ENCODE measurements around the gene HTATSF1. TPM values are rescaled to one million over a fixed set of nuclear protein-coding genes. Genes with fewer than 3 reads are reported as not detected.

The HTATSF1 gene
- total RNA-seq, 1 experiment from 2014 or later: 39.7 TPM

DNA sequence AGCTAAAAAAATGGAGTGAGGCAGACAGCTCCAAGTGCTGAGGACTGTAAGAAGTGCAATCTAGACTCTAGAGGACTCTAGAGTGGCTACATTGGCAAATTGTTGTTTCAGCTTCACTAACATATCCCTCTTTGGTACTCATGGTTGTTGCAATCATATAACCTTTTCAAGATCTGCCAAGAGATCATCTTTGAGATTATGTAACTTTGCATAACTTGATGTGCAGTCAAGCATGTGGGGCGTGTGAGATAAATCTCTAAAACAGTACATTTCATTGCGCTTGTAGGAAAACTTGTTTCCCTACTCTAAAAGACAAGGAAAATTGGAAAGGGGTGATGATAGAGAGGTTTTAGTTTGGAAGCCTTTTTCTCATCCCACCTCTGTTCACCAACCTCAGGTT is 20.9 kb upstream of the HTATSF1 start:
- H3K27me3 ChIP-seq (ENCODE audit: insufficient read depth, low read length): no peaks in the 10 kb centered on the region
- no peak overlapping the region for H3K4me2 ChIP-seq (ENCODE audit: low read length)
- ATAC-seq (no peak), DNase-seq (ENCODE audit: low read depth, low spot score) (no peak)
- RAD21 ChIA-PET (ENCODE audit: low non-redundant PET in 1 of 2, low total read pairs in 2 of 2, uncharacterized antibody in 2 of 2, unreplicated experiment in 2 of 2): no interaction called here
- POLR2A ChIA-PET: no interaction called here
- no peaks in the 10 kb centered on the region for H3K9me3 ChIP-seq (ENCODE audit: control insufficient read depth in 1 of 2, insufficient read depth in 1 of 2, low read depth in 1 of 2, low read length in 2 of 2)
- TF ChIP-seq SIN3A (IDR thresholded peaks at IDR 0.05; ENCODE audit: low read depth) (no peak), SRF (IDR thresholded peaks at IDR 0.05; ENCODE audit: low read depth) (no peak), SP1 (IDR thresholded peaks at IDR 0.05; ENCODE audit: low read depth) (no peak), EGR1 (IDR thresholded peaks at IDR 0.05; ENCODE audit: low read depth) (no peak), EZH2phosphoT487 (IDR thresholded peaks at IDR 0.05; ENCODE audit: borderline replicate concordance) (no peak), CEBPB (IDR thresholded peaks at IDR 0.05; ENCODE audit: low read depth) (no peak), JUND (IDR thresholded peaks at IDR 0.05) (no peak), POLR2AphosphoS5 (IDR thresholded peaks at IDR 0.05; ENCODE audit: low read depth, low read length) (no peak), EZH2 (IDR thresholded peaks at IDR 0.05) (no peak), ZNF274 (IDR thresholded peaks at IDR 0.05; ENCODE audit: low read depth, low read length) (no peak), CBX3 (IDR thresholded peaks at IDR 0.05; ENCODE audit: low read depth) (no peak)
- TF ChIP-seq, protein P1, sequence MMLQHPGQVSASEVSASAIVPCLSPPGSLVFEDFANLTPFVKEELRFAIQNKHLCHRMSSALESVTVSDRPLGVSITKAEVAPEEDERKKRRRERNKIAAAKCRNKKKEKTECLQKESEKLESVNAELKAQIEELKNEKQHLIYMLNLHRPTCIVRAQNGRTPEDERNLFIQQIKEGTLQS (IDR thresholded peaks at IDR 0.05): no peak
- TF ChIP-seq, protein P2, sequence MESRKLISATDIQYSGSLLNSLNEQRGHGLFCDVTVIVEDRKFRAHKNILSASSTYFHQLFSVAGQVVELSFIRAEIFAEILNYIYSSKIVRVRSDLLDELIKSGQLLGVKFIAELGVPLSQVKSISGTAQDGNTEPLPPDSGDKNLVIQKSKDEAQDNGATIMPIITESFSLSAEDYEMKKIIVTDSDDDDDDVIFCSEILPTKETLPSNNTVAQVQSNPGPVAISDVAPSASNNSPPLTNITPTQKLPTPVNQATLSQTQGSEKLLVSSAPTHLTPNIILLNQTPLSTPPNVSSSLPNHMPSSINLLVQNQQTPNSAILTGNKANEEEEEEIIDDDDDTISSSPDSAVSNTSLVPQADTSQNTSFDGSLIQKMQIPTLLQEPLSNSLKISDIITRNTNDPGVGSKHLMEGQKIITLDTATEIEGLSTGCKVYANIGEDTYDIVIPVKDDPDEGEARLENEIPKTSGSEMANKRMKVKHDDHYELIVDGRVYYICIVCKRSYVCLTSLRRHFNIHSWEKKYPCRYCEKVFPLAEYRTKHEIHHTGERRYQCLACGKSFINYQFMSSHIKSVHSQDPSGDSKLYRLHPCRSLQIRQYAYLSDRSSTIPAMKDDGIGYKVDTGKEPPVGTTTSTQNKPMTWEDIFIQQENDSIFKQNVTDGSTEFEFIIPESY (IDR thresholded peaks at IDR 0.05; ENCODE audit: extremely low read depth, insufficient replicate concordance, low read length): no peak
- TF ChIP-seq, protein P3, sequence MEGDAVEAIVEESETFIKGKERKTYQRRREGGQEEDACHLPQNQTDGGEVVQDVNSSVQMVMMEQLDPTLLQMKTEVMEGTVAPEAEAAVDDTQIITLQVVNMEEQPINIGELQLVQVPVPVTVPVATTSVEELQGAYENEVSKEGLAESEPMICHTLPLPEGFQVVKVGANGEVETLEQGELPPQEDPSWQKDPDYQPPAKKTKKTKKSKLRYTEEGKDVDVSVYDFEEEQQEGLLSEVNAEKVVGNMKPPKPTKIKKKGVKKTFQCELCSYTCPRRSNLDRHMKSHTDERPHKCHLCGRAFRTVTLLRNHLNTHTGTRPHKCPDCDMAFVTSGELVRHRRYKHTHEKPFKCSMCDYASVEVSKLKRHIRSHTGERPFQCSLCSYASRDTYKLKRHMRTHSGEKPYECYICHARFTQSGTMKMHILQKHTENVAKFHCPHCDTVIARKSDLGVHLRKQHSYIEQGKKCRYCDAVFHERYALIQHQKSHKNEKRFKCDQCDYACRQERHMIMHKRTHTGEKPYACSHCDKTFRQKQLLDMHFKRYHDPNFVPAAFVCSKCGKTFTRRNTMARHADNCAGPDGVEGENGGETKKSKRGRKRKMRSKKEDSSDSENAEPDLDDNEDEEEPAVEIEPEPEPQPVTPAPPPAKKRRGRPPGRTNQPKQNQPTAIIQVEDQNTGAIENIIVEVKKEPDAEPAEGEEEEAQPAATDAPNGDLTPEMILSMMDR (IDR thresholded peaks at IDR 0.05 in 2 of 3, conservative IDR thresholded peaks at IDR 0.05 in 1 of 3; ENCODE audit: borderline replicate concordance in 1 of 3, insufficient read depth in 1 of 3, low read depth in 2 of 3, low read length in 2 of 3): no peak
- TF ChIP-seq, protein P4, sequence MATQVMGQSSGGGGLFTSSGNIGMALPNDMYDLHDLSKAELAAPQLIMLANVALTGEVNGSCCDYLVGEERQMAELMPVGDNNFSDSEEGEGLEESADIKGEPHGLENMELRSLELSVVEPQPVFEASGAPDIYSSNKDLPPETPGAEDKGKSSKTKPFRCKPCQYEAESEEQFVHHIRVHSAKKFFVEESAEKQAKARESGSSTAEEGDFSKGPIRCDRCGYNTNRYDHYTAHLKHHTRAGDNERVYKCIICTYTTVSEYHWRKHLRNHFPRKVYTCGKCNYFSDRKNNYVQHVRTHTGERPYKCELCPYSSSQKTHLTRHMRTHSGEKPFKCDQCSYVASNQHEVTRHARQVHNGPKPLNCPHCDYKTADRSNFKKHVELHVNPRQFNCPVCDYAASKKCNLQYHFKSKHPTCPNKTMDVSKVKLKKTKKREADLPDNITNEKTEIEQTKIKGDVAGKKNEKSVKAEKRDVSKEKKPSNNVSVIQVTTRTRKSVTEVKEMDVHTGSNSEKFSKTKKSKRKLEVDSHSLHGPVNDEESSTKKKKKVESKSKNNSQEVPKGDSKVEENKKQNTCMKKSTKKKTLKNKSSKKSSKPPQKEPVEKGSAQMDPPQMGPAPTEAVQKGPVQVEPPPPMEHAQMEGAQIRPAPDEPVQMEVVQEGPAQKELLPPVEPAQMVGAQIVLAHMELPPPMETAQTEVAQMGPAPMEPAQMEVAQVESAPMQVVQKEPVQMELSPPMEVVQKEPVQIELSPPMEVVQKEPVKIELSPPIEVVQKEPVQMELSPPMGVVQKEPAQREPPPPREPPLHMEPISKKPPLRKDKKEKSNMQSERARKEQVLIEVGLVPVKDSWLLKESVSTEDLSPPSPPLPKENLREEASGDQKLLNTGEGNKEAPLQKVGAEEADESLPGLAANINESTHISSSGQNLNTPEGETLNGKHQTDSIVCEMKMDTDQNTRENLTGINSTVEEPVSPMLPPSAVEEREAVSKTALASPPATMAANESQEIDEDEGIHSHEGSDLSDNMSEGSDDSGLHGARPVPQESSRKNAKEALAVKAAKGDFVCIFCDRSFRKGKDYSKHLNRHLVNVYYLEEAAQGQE (IDR thresholded peaks at IDR 0.05; ENCODE audit: low read depth): no peak
- no peak overlapping the region for H3K9ac ChIP-seq (ENCODE audit: low read length)
- BruUV-seq (replicated peaks): no TSS peak
- no peaks in the 10 kb centered on the region for H4K20me1 ChIP-seq (ENCODE audit: insufficient read depth)
- no peak overlapping the region for H3K27ac ChIP-seq (ENCODE audit: low read depth, low read length)
- no peaks in the 10 kb centered on the region for H3K4me1 ChIP-seq (ENCODE audit: control insufficient read depth in 1 of 2, insufficient read depth in 2 of 2, low read length in 2 of 2)
- H3K9me2 ChIP-seq (ENCODE audit: insufficient read depth): no peaks in the 10 kb centered on the region
- H3K79me2 ChIP-seq (ENCODE audit: insufficient read depth, low read length): no peaks in the 10 kb centered on the region
- no peak overlapping the region for H2AFZ ChIP-seq (ENCODE audit: low read depth, low read length, poor library complexity, severe bottlenecking)
- CTCF ChIA-PET: no interaction called here
- no peaks in the 10 kb centered on the region for H3K36me3 ChIP-seq (ENCODE audit: control insufficient read depth in 1 of 2, insufficient read depth in 2 of 2, low read length in 2 of 2)
- intact Hi-C loops (cut with micrococcal nuclease): no loop called here
- no peak overlapping the region for H3K4me3 ChIP-seq (replicated peaks in 1 of 2; ENCODE audit: low read depth in 1 of 2, low read length in 2 of 2)
